Ecto neural progenitor cell (in vitro differentiated cells): ENCODE results near the gene TIGD2.
A peak's percentile ranks its signal among the peaks of the same experiment; 100 is the strongest.

ENCODE experiments used
- DNase-seq: peaks from one replicate; pipeline ENCODE4 v3.0.0-alpha.2; 2018; ENCODE audit warnings: low spot score

Gene TIGD2

DNA sequence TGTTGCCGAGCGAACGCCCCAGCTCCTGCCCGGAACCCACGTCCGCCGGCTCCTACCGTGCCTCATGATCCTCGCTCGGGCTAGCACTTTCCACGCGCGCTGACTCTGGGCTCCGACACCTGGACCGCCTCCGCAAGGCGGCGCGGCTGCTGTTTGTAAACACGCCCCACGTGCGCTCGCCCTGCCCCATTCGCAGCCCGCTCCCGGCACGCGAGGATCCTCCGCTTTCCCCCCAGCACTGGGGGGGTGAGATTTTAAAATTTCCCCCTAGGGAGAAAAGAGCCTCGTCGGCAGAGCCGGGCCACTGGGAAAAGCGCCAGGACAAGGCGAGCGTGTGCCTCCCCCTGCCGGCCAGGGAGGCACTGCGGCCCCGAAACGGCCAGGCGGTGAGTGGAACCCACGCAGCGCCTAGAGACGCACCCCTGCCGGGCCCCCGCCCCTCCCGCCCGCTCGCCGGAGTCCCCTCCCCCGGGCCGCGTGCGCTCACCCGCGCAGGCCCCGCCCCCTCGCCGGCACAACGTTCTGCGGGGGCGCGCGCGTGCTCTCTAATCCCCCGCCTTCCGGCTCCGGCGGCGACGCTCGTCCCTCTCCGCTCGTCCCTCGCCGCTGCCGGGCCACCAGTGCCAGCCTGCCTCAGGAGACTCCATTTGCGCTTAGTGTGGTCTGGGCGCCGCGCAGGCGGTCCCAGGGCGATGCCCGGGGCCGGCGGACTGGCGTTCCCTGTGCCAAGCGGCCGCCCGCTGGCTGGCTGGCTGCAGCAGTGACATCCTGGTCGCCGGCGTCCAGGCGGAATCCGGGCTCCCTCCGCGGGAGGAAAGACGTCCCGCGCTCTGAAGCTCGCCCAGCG, at the start of gene TIGD2:
Gene TIGD2, plus strand, starts transcription at position 548 of the 847 bp plus-strand sequence. CDS start 1,442 bp downstream, outside the sequence.
- DNase-seq = peak; percentile 92

DNA sequence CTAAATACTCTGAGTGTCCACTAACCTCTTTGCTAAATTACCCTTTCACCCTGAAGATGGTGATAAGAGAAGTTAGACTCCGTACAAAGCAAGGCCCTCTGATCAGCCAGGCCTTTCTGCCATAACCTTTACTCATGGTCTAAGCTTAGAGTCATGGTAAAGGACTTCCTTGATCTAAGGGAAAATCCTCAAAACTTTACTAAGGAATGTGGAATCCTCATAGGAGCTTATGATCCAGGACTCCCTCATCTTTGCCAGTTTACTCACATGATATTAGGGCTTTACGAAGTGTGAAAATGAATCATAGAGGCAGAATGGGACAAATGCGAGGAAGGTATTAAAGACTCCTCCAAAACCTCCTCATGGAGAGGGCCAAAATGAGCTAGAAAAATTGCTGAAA, 46.5 kb upstream of the TIGD2 start:
- DNase-seq = no peak

DNA sequence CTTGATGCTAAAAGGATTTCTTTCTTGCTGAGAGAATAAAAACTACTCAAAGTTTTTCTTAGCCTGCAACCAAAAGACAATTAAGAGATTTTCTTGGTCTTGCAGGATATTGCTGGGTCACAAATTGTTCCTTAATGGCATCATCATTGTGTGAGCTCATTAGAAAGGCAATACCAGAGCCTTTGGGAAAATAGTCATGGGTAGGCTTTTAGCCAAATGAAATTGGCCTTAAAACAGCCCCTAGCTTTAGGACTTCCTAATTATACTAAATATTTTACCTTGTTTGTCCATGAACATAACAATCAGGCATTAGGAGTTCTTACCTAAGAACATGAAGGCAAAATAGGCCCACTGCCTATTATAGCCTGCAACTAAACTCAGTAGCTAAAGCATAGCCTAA, 43.9 kb upstream of the TIGD2 start:
- no peak for DNase-seq

DNA sequence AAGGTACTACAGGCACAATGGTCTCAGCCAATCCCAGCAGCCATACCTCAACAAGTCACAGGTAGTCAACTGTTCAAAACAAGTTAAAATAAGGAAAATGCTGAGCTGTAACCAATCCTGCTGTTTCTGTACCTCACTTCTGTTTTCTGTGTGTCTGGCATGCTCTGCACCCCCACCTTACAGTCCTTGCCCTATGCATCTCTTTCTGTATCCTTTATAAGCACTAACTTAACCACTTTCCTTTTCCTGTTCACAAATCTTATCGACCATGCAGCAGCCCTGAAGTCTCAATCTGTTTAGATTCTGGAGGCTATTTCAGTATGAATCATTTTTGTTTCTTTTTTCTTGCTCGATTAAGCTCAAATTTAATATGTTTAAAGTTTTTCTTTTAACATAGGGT, 41.9 kb upstream of the TIGD2 start:
- no peak for DNase-seq

DNA sequence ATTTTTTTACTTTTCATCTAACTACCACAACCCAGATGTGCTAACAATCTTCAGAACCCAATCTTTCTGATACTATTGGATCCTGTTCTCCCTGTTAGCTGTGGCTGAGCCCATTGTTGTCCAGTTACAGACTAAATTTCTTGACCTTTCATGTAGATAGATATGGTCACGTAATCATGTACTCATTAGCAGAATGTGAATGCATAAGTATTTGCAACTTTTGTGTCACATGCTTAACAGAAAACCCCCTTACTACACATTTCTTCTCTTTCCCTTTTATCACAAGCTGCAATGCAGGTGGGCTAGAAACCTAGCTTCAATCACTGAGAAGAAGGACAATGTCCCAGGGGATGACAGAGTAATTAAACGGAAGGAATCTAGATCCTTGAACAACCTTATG, 41.3 kb upstream of the TIGD2 start:
- no peak for DNase-seq

DNA sequence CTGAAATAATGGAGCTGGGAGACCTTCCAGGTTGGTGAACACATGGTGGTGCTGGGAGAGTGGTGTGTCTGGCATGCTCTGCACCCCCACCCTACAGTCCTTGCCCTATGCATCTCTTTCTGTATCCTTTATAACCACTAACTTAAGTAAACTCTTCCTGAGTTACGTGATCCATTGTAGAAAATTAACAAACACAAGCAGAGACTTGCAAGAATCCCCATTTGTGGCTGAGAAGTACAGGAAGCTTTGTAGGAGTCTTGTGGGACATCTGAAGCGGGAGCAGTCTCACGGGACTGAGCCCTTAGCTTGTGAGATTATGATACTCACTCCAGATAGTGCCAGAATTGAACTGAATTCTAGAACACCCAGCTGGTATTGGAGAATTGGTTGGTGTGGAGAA, 40.0 kb upstream of the TIGD2 start:
- no peak for DNase-seq

DNA sequence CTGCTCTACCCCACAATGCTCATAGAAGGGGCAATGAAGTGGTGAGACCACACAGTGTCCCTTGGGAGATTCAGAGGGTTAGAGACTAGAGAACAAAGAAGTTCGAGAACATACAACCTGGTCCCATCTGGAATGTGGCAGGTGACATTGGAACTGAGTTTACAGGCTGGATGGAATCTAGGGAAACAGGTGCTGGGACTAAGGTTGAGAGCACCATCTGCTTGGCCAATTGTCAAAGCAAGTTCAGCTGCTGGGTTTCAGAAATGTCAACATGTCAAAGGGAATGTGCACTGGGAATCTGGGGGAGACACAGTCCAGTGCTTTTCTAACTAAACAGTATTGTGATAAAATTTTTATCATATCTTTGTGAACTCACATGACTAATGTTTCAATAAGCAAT, 38.4 kb upstream of the TIGD2 start:
- DNase-seq = no peak

DNA sequence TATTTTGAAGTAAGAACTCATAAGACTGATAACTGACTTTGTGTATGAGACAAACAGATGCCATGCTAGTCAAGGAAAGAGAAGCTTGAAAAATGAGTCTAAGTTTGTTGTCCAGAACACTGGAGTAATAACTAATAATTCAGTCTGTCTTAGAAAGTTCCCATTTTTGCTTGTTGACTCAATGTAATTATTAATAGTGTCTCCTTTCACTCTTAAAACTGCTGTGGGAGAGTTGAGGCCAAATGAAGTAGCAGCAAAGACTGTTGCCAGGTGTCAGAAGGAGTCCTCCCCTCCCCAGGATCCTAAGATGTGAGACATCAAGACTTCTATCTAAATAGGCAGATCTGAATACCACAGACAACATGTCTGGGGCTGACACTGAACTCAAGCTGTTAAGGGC, 33.6 kb upstream of the TIGD2 start:
- no peak for DNase-seq

DNA sequence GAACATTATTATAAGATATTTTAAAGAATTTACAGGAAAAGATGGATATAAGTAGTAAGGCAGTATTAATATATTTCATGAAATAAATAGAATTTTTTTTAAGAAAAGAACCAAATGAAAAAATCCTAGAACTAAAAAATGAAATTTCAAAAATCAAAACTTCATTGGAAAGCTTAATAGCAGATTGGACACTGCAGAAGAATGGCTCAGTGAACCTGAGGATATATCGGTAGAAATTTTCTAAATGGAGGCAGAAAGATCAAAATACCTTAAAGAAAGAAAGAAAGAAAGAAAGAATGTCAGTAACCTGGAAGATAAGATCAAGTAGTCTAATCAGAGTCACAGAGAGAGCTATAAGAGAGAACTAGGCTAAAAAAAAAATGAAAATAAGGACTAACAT, 33.0 kb upstream of the TIGD2 start:
- no peak for DNase-seq

DNA sequence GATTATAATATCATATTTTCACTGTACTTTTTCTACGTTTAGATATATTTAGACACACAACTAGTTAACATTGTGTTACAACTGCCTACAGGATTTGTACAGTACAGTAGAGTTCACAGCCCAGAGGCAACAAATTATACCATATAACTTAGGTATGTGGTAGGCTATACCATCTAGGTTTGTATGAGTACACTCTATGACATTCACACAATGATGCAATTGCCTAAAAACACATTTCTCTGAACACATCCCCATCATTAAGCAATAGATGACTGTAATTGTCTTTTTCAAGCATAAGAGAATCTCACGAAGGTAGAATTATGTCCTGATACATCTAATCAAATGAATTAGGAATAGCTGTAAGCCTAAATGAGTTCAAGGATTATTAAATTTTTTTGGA, 12.3 kb upstream of the TIGD2 start:
- DNase-seq = no peak

DNA sequence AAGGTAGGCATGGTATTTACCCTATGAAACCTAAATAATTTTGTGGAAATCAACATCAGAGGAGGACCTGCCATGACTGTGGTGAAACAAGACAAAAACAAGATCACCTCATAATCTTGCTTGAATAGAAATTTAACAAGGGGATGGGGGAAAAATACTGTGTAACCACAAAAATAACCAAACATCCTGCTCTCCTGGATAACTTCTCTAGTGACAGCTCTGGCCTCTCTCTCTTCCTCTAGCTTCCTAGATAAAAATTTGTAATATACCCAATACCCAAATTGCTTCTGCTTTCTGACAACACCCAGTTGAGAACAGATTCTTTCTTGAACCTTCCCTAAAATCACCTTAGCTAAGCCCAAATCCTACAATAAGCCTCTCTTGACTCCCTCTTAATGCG, 11.9 kb upstream of the TIGD2 start:
- DNase-seq = no peak

DNA sequence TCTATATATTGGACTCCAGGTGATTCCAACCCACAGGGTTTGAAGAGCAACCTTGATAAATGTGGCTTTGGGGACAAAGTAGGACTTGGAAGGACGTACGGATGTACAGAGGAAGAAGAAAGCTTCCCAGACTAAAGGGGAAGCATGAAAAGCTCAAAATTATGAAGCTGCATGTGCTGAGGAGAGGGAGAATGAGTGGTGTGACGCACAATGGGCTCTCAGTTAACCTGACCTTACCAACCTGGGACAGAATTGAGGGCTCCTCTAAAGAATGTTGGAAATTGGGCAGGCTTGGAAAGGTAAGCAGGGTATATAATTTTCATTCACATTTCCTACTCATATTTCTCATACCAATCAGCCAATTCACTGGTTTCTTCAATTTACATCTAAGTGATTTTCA, 10.5 kb upstream of the TIGD2 start:
- no peak for DNase-seq

DNA sequence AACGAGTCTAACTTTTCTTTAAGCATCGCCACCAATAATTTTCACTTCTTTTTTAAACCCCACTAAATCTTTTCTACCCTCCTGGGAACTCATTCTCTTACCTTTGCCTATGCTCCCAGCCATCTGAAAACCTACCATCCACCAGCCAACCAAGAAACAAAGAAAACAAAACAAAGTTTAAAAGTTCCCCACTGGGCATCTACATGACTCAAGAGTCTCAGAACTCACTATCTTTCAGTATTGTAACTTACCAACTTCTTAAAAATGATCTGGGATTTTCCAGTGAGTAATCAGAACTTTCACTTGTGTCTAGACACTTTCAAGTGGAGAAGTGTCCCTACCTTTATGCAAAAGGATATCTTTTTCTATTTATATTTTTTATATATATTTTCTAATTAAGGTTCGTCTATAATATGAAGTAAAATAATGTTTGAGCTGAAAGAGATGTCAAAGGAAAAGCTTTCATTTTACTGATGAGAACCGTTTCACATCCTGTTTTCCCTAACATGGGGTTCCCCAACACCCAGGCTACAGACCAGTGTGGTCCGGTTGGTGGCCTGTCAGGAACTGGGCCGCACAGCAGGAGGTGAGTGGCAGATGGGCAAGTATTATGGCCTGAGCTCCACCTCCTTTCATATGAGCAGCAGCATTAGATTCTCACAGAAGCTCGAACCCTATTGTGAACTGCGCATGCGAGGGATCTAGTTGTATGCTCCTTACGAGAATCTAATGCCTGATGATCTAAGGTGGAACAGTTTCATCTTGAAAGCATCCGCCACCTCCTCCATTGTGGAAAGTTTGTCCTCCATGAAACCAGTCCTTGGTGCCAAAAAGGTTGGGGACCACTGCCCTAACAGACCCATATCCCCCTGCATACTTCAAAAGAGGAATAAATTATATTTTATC, 9.8 kb upstream of the TIGD2 start:
- no peak for DNase-seq

DNA sequence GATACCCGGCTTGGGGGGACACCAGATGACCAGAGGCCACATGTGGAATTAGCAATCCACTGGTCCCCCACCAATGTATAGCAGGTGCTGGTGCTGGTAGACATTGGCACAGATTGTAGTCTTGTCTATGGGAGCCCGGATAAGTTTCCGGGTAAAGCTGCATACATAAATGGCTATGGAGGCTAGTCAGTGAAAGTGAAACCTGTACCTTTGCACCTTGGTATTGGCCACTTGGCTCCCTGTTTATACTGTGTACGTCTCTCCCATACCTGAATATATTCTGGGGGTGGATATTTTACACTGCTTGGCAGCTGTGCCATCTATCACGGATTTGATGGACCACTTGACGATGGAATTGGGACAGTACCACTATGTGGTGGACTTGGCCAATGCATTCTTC, 5.6 kb upstream of the TIGD2 start:
- DNase-seq = no peak

DNA sequence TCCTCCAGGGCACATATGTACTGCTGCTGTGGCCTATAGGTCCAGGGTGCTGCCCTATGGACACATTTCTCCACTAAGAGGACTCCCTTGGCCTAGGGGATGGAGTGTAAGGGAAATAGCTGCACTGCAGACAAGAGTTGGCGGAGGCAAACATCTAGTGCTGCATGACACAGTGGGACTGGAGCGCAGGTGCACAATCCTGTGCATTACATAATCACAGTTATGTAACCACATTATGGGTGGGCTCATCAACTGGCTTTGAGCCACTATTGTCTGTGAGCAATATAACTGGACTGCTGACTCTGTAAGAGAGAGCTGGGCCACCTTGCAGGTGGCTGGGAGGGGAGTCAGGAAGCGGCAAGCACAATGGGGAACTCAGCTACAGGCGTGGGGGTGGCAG, 3.2 kb upstream of the TIGD2 start:
- DNase-seq = no peak

DNA sequence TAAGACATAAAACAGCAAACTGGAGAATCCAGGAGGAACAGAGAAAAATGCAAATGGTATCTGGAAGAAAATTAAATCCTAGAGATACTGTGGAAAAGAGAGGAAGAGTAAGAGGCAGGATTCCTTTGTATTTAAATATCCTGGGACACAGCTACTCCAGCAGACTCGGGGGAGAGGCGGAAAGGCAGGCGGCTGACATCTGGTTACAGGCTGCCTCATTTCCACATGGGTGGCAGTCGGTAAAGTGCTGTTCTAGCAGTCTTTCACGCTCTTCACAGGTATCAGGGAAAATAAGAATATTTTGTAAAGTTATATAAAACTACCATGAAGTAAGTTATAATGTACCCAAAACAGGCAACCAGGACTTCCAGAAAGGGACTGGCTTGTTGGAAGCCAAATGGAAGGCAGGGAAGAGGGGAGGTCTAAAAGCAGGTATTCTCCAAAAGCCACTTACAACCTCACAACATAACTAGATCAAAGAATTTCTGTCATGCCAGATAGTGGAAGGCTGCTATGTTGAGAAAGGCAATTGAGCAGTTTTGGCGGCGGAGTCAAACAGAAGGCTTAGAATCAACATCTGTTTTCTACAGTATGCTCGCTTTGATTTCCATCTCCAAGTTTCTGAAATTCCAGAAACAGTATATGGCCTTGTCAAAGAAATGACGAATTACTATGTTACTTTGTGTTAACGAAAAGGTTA, 1.3 kb upstream of the TIGD2 start:
- no peak for DNase-seq

DNA sequence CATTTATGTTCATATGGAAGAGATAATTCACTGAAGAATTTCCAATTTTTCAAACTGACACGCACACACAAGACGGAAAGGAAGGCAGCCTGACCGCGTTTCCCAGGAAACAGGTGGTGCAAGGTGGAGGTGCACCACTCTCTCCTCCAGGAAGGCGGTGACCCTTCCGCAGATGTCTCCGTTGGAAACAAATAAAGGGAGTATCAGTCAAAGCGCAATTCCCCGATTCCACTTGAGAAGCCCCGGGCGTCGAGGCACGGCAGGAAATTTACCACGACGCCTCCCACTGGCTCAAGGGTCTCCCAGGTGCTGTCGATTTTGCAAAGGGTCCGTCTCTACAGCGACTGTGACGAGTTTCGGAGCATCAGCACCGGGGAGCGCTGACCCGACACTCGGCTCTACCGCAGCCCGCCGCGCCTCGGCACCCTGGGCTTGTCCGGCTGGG, 770 bp upstream of the TIGD2 start:
- no peak for DNase-seq

DNA sequence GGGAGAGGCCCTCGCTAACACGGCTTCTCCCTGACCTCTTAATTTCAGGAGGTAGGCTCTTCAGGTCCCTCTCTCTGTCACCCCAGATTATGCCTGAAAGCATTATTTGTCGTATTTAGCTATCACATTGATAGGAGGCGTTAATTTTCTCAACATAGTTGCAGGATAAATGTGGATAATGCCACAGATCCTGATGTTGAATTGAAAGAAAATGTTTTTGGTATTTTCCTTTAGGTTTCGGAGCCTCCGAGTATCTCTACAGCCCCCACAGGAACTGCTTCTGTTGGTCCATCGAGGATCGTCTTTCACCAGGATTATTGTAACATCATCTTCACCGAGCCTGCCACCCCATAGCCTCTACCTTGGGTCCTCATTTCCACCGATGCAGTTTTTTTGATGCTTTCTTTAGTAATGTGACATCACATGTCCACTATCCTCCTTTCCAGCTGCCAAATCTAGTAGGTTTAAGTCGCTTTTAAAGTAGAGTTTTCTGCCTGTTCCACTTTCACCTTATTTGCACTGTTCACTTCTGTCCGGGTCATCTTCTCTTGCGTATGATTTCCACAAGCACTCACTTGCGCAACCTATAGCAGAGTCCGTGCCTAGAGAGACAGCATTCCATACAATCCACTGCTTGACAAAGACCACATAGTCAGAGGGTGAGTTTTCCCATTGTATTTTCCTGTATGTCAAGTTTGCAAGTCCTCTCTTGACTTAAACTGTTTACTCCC, 665 bp downstream of the TIGD2 start:
- DNase-seq = no peak

DNA sequence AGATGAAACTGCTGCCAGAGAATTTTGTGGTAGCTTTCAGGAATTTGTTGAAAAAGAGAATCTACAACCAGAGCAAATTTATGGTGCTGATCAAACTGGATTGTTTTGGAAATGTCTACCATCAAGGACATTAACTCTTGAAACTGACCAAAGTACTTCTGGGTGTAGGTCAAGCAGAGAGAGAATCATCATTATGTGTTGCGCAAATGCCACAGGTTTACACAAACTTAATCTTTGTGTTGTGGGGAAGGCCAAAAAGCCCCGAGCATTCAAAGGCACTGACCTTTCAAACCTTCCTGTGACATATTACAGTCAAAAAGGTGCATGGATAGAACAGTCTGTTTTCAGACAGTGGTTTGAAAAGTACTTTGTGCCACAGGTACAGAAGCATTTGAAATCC, 2.1 kb downstream of the TIGD2 start:
- DNase-seq = no peak

DNA sequence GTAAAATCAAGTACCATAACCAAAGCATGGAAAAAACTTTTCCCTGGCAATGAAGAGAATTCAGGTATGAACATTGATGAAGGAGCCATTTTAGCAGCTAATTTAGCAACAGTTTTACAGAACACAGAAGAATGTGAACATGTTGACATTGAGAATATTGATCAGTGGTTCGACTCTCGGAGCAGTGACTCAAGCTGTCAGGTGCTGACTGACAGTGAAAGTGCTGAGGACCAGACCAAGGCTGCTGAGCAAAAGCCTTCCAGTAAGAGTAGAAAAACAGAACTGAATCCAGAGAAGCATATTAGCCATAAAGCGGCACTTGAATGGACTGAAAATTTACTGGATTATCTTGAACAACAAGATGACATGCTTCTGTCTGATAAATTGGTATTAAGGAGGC, 2.8 kb downstream of the TIGD2 start:
- no peak for DNase-seq

DNA sequence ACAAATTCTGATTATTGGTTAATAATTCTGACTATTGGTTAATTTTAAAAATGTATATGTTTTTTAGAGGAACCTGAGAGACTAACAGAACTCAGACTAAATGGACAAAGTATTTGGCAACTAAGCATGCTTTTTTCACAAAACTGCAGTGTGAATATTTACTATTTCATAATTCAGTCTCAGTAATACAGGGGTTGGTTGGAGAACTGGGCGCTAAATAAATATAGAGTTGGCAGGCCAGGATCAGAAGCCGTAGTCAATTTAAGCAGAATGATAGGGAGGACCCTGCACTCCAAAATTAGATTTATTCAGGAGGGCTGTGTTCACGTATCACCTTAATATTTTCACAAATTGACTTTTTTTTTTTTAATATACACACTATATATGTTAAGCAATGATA, 5.8 kb downstream of the TIGD2 start:
- DNase-seq = no peak

DNA sequence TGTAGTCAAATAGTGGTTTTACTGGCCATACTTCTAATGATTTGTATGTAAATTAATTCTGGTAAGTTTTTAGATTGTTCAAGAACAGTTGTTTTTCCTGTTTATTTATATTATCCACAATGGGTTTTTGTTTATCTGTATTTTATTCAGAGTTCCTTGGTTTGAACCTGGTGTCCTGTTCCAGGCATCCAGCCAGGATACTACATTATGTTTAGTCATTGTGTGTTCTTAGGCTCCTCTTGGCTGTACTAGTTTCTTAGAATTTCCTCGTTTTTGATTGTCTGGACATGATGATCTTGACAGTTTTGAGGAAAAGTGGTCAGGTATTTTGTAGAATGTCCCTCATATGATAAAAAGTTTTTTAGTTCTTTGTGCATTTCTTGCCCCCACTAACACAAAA, 7.8 kb downstream of the TIGD2 start:
- DNase-seq = no peak
